HCT116 (cell line): ENCODE results near the gene THAP3. TPM values are rescaled to one million over a fixed set of nuclear protein-coding genes. Genes with fewer than 3 reads are reported as not detected.

Experiments
- ATAC-seq: fragments of 200-7000 bp; cut with Tn5 transposase; 2 replicates; pipeline ENCODE4 v1.9.1; 2020; ENCODE audit warnings: mild to moderate bottlenecking, moderate library complexity
- BruUV-seq: library from RNA; stranded (reverse); fragments of 400-500 nt; replicated peaks from 2 replicates; lab custom pipeline; 2021; lab: Mats Ljungman, UMichigan
- CTCF ChIA-PET: fragments of 300-600 bp; sonication (Branson Sonifier 250); formaldehyde crosslinking; loops from one replicate; lab custom pipeline; 2021; ENCODE audit warnings: antibody characterized with exemption; lab: Charles Lee
- POLR2A ChIA-PET: fragments of 300-600, 350-600 bp; sonication (Branson Sonifier 250); formaldehyde crosslinking; loops from one replicate; lab custom pipeline; 2021; ENCODE audit warnings: antibody characterized with exemption; lab: Charles Lee
- RAD21 ChIA-PET, 2 experiments: fragments of 300-600 bp; sonication (Branson Sonifier 250); formaldehyde crosslinking; loops; one replicate each; lab custom pipeline; 2023; ENCODE audit warnings: low total read pairs in 2 of 2; ENCODE audit not compliant: uncharacterized antibody in 2 of 2, unreplicated experiment in 2 of 2, low non-redundant PET in 1 of 2; lab: Charles Lee
- DNase-seq: peaks from one replicate; pipeline ENCODE4 v3.0.0-alpha.2; 2010; ENCODE audit warnings: low read depth, low spot score
- H2AFZ ChIP-seq: fragments of 200-600 bp; shearing (Covaris generic), sonication (generic); 2 replicates; pipeline ENCODE4 v1.6.1; 2017; ENCODE audit warnings: low read depth, mixed run types, mixed read lengths, antibody characterized with exemption, low read length; ENCODE audit not compliant: poor library complexity, severe bottlenecking
- H3K27ac ChIP-seq: 2 replicates; pipeline ENCODE4 v1.5.1; 2012; ENCODE audit warnings: low read depth, low read length
- H3K27me3 ChIP-seq: fragments of 200-600 bp; sonication (generic); 2 replicates; pipeline ENCODE4 v1.6.1; 2016; ENCODE audit warnings: mixed run types, low read length, mixed read lengths; ENCODE audit not compliant: insufficient read depth
- H3K36me3 ChIP-seq, 2 experiments: fragments of 200-500 bp in 1 of 2; fragments of 200-600 bp in 1 of 2; sonication (Bioruptor generic) in 1 of 2; sonication (generic) in 1 of 2; 2 replicates each; pipeline versions ENCODE4 v1.5.1 to v1.6.1; 2014 to 2016; ENCODE audit warnings: low read length in 2 of 2, inconsistent platforms in 1 of 2, mixed read lengths in 1 of 2, mixed run types in 1 of 2; ENCODE audit not compliant: insufficient read depth in 2 of 2, control insufficient read depth in 1 of 2
- H3K4me1 ChIP-seq, 2 experiments: fragments of 200-600 bp in 1 of 2; sonication (generic) in 1 of 2; 2 replicates each; pipeline versions ENCODE4 v1.5.1 to v1.6.1; 2012 to 2017; ENCODE audit warnings: low read length in 2 of 2, inconsistent platforms in 1 of 2, mild to moderate bottlenecking in 1 of 2, mixed read lengths in 1 of 2, mixed run types in 1 of 2, moderate library complexity in 1 of 2; ENCODE audit not compliant: insufficient read depth in 2 of 2, control insufficient read depth in 1 of 2
- H3K4me2 ChIP-seq: fragments of 200-600 bp; sonication (generic); 2 replicates; pipeline ENCODE4 v1.6.1; 2017; ENCODE audit warnings: mixed run types, low read length, mixed read lengths
- H3K4me3 ChIP-seq, 2 experiments: fragments of 200-600 bp in 1 of 2; sonication (generic) in 1 of 2; replicated peaks in 1 of 2; 2 replicates each; pipeline ENCODE4 v1.5.1; 2011 to 2016; ENCODE audit warnings: low read length in 2 of 2, control low read depth in 1 of 2, low read depth in 1 of 2, mild to moderate bottlenecking in 1 of 2, mixed read lengths in 1 of 2, mixed run types in 1 of 2
- H3K79me2 ChIP-seq: fragments of 200-600 bp; sonication (generic); 2 replicates; pipeline ENCODE4 v1.6.1; 2017; ENCODE audit warnings: mild to moderate bottlenecking, mixed run types, low read length, moderate library complexity, mixed read lengths; ENCODE audit not compliant: insufficient read depth
- H3K9ac ChIP-seq: fragments of 200-600 bp; sonication (generic); 2 replicates; pipeline ENCODE4 v1.6.1; 2016; ENCODE audit warnings: low read length, mixed read lengths
- H3K9me2 ChIP-seq: fragments of 200-600 bp; sonication (generic), shearing (Covaris generic); 2 replicates; pipeline ENCODE4 v1.6.1; 2017; ENCODE audit warnings: mixed run types, mild to moderate bottlenecking, moderate library complexity; ENCODE audit not compliant: insufficient read depth
- H3K9me3 ChIP-seq, 2 experiments: fragments of 200-500 bp in 1 of 2; fragments of 200-600 bp in 1 of 2; sonication (Bioruptor generic) in 1 of 2; sonication (generic) in 1 of 2; 2 replicates each; pipeline ENCODE4 v1.6.1; 2014 to 2017; ENCODE audit warnings: low read length in 2 of 2, mixed read lengths in 2 of 2, inconsistent platforms in 1 of 2, low read depth in 1 of 2, mild to moderate bottlenecking in 1 of 2, mixed run types in 1 of 2, moderate library complexity in 1 of 2; ENCODE audit not compliant: control insufficient read depth in 1 of 2, insufficient read depth in 1 of 2
- H4K20me1 ChIP-seq: fragments of 200-600 bp; sonication (generic), shearing (Covaris generic); 2 replicates; pipeline ENCODE4 v1.6.1; 2017; ENCODE audit warnings: mixed run types, mild to moderate bottlenecking, moderate library complexity; ENCODE audit not compliant: insufficient read depth
- EZH2 ChIP-seq: fragments of 200-600 bp; sonication (generic); IDR thresholded peaks from 2 replicates; pipeline ENCODE4 v1.6.1; 2017; ENCODE audit warnings: antibody characterized with exemption, mixed run types
- FOSL1 ChIP-seq: IDR thresholded peaks from 2 replicates; pipeline ENCODE4 v1.6.1; 2012; ENCODE audit warnings: low read depth
- POLR2A ChIP-seq: IDR thresholded peaks from 2 replicates; pipeline ENCODE4 v1.7.0; 2011; ENCODE audit warnings: borderline replicate concordance; ENCODE audit not compliant: insufficient read depth, insufficient read length; ENCODE audit errors: extremely low read depth
- SIN3A ChIP-seq: IDR thresholded peaks from 2 replicates; pipeline ENCODE4 v1.6.1; 2012; ENCODE audit warnings: low read depth
- SRF ChIP-seq: IDR thresholded peaks from 2 replicates; pipeline ENCODE4 v1.6.1; 2012; ENCODE audit warnings: low read depth
- YY1 ChIP-seq: IDR thresholded peaks from 2 replicates; pipeline ENCODE4 v1.6.1; 2011; ENCODE audit warnings: low read length, low read depth, moderate library complexity, mild to moderate bottlenecking; ENCODE audit not compliant: insufficient replicate concordance; ENCODE audit errors: extremely low read depth
- ZBTB33 ChIP-seq: IDR thresholded peaks from 2 replicates; pipeline ENCODE4 v1.6.1; 2011; ENCODE audit warnings: mild to moderate bottlenecking, low read length, moderate library complexity; ENCODE audit not compliant: insufficient replicate concordance; ENCODE audit errors: extremely low read depth
- intact Hi-C: fragments of 100-400 bp; cut with micrococcal nuclease; formaldehyde crosslinking; loops from 2 replicates; pipeline ENCODE4 v1.10.0; 2022
- total RNA-seq: library from RNA; stranded (reverse); gene quantifications from one replicate; pipeline ENCODE4 v1.2.1, GENCODE V29; 2021; ENCODE audit not compliant: unreplicated experiment
- TF ChIP-seq, protein P1 (sequence below): IDR thresholded peaks from 2 replicates; pipeline ENCODE4 v1.6.1; 2012; ENCODE audit warnings: low read depth

THAP3 gene
- total RNA-seq, 1 experiment from 2014 or later, result 23.1 TPM

DNA sequence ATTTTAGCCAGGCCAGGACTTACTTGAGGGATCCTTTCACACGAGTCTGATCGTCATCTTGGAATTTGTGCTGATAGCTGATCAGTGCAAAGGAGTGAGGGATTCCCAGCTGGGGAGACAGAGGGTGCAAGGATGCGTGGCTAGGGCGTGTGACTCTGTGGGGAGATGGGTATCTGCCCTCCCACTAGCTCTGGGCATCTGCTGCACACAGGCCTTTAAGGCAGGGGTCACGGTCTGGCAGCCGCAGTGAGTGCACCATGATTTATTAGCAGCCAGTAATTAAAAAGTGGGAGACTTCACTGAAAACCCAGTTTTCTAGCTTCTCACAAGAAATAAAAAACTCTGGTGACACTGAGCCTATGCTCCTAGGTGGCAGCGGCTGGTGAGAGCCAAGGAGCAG lies 20.4 kb downstream of the THAP3 start:
- intact Hi-C loops, result no loop called here
- DNase-seq (no peak), ATAC-seq (no peak)
- ChIA-PET RAD21 (no interaction called here), POLR2A (no interaction called here), CTCF (interaction anchor here (2.6 kb wide), 1 partner anchor 156 kb away, joined by 7 read pairs; no protein-coding TSS in a partner anchor)
- no peak overlapping the region for H3K9ac ChIP-seq
- no peak overlapping the region for H3K27ac ChIP-seq
- no peak for TF ChIP-seq EZH2
- TF ChIP-seq SIN3A, result no peak
- TF ChIP-seq POLR2A, result no peak
- TF ChIP-seq SRF, result no peak
- no peak for TF ChIP-seq FOSL1
- TF ChIP-seq YY1, result no peak
- TF ChIP-seq, protein P1, sequence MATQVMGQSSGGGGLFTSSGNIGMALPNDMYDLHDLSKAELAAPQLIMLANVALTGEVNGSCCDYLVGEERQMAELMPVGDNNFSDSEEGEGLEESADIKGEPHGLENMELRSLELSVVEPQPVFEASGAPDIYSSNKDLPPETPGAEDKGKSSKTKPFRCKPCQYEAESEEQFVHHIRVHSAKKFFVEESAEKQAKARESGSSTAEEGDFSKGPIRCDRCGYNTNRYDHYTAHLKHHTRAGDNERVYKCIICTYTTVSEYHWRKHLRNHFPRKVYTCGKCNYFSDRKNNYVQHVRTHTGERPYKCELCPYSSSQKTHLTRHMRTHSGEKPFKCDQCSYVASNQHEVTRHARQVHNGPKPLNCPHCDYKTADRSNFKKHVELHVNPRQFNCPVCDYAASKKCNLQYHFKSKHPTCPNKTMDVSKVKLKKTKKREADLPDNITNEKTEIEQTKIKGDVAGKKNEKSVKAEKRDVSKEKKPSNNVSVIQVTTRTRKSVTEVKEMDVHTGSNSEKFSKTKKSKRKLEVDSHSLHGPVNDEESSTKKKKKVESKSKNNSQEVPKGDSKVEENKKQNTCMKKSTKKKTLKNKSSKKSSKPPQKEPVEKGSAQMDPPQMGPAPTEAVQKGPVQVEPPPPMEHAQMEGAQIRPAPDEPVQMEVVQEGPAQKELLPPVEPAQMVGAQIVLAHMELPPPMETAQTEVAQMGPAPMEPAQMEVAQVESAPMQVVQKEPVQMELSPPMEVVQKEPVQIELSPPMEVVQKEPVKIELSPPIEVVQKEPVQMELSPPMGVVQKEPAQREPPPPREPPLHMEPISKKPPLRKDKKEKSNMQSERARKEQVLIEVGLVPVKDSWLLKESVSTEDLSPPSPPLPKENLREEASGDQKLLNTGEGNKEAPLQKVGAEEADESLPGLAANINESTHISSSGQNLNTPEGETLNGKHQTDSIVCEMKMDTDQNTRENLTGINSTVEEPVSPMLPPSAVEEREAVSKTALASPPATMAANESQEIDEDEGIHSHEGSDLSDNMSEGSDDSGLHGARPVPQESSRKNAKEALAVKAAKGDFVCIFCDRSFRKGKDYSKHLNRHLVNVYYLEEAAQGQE, result no peak
- TF ChIP-seq ZBTB33, result no peak
- H3K27me3 ChIP-seq, result no peaks in the 10 kb centered on the region
- no peaks in the 10 kb centered on the region for H3K4me1 ChIP-seq
- H3K79me2 ChIP-seq, result no peaks in the 10 kb centered on the region
- H3K4me2 ChIP-seq, result no peak overlapping the region
- peaks cover 14 to 23% of the 10 kb centered on the region in 2 experiments; a peak in 3 of 4 replicates for H3K36me3 ChIP-seq
- no peaks in the 10 kb centered on the region for H4K20me1 ChIP-seq
- H3K9me2 ChIP-seq, result no peaks in the 10 kb centered on the region
- no peak overlapping the region for H2AFZ ChIP-seq
- no TSS peak for BruUV-seq
- H3K4me3 ChIP-seq, result no peak overlapping the region
- no peaks in the 10 kb centered on the region for H3K9me3 ChIP-seq
